ENCODE results near the gene JAM3.

DNA sequence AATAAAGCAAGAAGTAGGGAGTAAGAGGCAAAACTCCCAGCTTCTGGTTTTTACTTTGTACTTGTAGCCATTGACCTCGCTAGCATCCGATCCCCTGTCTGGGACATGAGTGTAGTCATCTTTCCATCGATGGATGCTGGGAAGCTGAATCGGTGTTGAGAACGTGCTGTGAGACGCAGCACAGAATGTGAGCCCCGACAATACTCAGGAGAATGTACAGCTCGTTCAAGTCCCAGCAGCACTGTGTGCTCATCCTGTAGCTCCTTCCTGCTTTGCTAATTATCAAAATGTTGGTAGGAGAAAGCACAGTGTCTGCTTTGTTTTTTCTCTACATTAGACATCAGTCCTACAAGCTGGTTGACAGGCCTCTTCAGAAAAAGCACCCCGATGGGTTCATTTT is 56.6 kb downstream of the JAM3 start:
- TF ChIP-seq CTCF (conservative IDR thresholded peaks at IDR 0.05; ENCODE audit: low read depth, low read length) (no peak), RAD21 (IDR thresholded peaks at IDR 0.05; ENCODE audit: low read length) (no peak), NFE2L2 (IDR thresholded peaks at IDR 0.05; ENCODE audit: low read depth, low read length) (no peak), MAZ (IDR thresholded peaks at IDR 0.05; ENCODE audit: borderline replicate concordance, low read depth, low read length) (no peak), SMC3 (IDR thresholded peaks at IDR 0.05; ENCODE audit: low read depth, low read length) (no peak), CHD1 (IDR thresholded peaks at IDR 0.05; ENCODE audit: low read depth, low read length) (no peak), FOS (IDR thresholded peaks at IDR 0.05; ENCODE audit: low read depth, low read length) (no peak), MAFK (IDR thresholded peaks at IDR 0.05; ENCODE audit: low read depth, low read length) (no peak), RCOR1 (IDR thresholded peaks at IDR 0.05; ENCODE audit: insufficient replicate concordance, low read length) (no peak), USF2 (IDR thresholded peaks at IDR 0.05; ENCODE audit: low read depth, low read length) (no peak)
- TF ChIP-seq, protein P1, sequence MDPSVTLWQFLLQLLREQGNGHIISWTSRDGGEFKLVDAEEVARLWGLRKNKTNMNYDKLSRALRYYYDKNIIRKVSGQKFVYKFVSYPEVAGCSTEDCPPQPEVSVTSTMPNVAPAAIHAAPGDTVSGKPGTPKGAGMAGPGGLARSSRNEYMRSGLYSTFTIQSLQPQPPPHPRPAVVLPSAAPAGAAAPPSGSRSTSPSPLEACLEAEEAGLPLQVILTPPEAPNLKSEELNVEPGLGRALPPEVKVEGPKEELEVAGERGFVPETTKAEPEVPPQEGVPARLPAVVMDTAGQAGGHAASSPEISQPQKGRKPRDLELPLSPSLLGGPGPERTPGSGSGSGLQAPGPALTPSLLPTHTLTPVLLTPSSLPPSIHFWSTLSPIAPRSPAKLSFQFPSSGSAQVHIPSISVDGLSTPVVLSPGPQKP (IDR thresholded peaks at IDR 0.05; ENCODE audit: borderline replicate concordance, low read depth, low read length), result no peak
